ENCODE results near the gene GPRIN3.

GPRIN3 gene

GRCh38 chr4:89307446-89308160 is at the start of gene GPRIN3:
TSS of gene GPRIN3 (minus strand) at chr4:89307800. CDS start at chr4:89250110, 57,690 bp downstream.
- Mint-ChIP-seq H3K27ac (ENCODE audit: low read depth) (peak within 1 kb of the TSS; percentile 100), H3K36me3 (ENCODE audit: insufficient read depth) (peaks cover 10% of the 10 kb centered on the region)
- peak; percentile 57 to 59 for DNase-seq (ENCODE audit: low spot score in 2 of 2)

GRCh38 chr4:89357340-89357739 is 49.7 kb upstream of the GPRIN3 start:
- Mint-ChIP-seq H3K9me3 (no peaks in the 10 kb centered on the region), H3K4me1 (no peaks in the 10 kb centered on the region), H3K4me3 (no peak overlapping the region), H3K27me3 (peaks cover 10% of the 10 kb centered on the region), H3K27ac (ENCODE audit: low read depth) (no peak overlapping the region), H3K36me3 (ENCODE audit: insufficient read depth) (no peaks in the 10 kb centered on the region)
- DNase-seq (ENCODE audit: low spot score in 2 of 2), result no peak
- no peak for ATAC-seq (replicated peaks; ENCODE audit: extremely low read depth, poor library complexity, severe bottlenecking)

More at GRCh38 chr4:89307446-89308160, at the start of gene GPRIN3:
- H3K4me1 Mint-ChIP-seq, result peaks cover 49% of the 10 kb centered on the region
- ATAC-seq (replicated peaks; ENCODE audit: extremely low read depth, poor library complexity, severe bottlenecking), result peak; percentile 55
- H3K4me3 Mint-ChIP-seq, result peak within 1 kb of the TSS; percentile 89
- H3K9me3 Mint-ChIP-seq, result no peaks in the 10 kb centered on the region
- H3K27me3 Mint-ChIP-seq, result no peaks in the 10 kb centered on the region

DNA sequence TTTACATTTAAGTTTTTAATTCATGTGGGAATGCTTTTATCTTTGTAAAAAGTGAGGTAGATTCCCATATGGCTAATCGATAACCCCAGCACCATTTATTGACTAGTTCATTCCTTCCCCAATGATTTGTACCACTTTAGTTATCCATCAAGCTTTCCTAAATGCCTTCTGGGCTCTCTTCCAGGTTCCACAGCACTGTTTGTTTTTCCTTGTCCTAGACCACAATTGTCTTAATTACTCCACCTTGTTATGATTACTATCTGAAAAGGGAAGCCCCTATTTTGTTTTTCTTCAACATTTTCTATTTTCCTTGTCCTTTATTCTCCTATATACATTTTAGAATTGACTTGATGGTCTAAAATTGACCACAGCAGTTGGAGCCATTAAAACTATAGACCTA is 48.5 kb upstream of the GPRIN3 start:
- Mint-ChIP-seq H3K4me3 (no peak overlapping the region), H3K27me3 (peaks cover 3% of the 10 kb centered on the region), H3K36me3 (ENCODE audit: insufficient read depth) (no peaks in the 10 kb centered on the region), H3K27ac (ENCODE audit: low read depth) (no peak overlapping the region), H3K9me3 (no peaks in the 10 kb centered on the region), H3K4me1 (no peaks in the 10 kb centered on the region)
- ATAC-seq (replicated peaks; ENCODE audit: extremely low read depth, poor library complexity, severe bottlenecking), result no peak
- no peak for DNase-seq (ENCODE audit: low spot score in 2 of 2)

DNA sequence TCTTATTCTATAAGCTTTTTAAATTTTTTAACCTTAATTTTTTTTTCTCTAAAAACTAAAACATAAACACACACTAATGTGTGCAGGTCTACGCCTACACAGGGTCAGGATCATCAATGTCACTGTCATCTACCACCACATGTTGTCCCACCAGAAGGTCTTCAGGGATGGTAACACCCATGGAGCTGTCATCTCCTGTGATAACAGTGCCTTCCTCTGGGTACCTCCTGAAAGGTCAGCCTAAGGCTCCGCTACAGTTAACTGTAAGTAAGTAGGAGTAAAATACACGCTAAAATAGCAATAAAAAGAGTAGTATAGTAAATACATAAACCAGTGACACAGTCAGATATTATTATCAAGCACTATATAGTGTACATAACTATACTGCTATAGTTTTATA is 45.9 kb upstream of the GPRIN3 start:
- Mint-ChIP-seq H3K4me1 (no peaks in the 10 kb centered on the region), H3K36me3 (ENCODE audit: insufficient read depth) (peaks cover 2% of the 10 kb centered on the region), H3K27me3 (no peaks in the 10 kb centered on the region), H3K4me3 (no peak overlapping the region), H3K27ac (ENCODE audit: low read depth) (no peak overlapping the region), H3K9me3 (no peaks in the 10 kb centered on the region)
- ATAC-seq (replicated peaks; ENCODE audit: extremely low read depth, poor library complexity, severe bottlenecking) (no peak), DNase-seq (ENCODE audit: low spot score in 2 of 2) (no peak)

DNA sequence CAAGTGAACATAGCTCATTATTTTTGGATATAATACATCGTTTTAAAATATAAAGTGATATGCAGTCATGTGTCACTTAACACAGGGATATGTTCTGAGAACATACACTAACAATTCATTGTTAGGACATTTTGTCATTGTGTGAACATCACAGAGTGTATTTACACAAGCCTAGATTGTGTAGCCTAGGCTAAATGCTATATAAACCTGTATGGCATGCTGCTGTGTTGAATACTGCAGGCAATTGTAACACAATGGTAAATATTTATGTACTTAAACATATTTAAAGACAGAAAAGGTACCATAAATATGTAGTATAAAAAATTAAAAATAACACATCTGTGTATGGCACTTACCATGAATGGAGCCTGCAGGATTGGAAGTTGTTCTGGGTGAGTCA is 44.9 kb upstream of the GPRIN3 start:
- no peak for DNase-seq (ENCODE audit: low spot score in 2 of 2)
- no peaks in the 10 kb centered on the region for H3K27me3 Mint-ChIP-seq
- no peaks in the 10 kb centered on the region for H3K4me1 Mint-ChIP-seq
- peaks cover 2% of the 10 kb centered on the region for H3K36me3 Mint-ChIP-seq (ENCODE audit: insufficient read depth)
- H3K27ac Mint-ChIP-seq (ENCODE audit: low read depth), result no peak overlapping the region
- no peak overlapping the region for H3K4me3 Mint-ChIP-seq
- no peak for ATAC-seq (replicated peaks; ENCODE audit: extremely low read depth, poor library complexity, severe bottlenecking)
- peaks cover 4% of the 10 kb centered on the region for H3K9me3 Mint-ChIP-seq

DNA sequence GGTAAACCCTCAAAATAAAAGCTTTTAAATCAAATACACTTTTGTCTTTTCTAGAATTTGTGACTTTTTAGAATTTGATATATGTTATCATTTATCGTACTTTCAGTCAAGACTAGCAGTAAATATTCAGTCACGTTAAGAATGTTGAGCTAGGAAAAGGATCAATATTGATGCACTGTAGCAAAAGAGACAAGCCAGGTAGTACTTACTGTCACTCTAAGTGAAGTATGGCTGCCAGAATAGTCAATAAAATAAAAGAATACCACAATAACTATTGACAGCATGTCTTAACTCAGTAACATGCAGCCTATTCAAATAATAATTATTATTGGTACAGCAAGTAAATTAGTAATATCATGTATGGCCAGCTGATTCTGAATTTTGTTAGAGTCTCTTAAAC is 43.6 kb upstream of the GPRIN3 start:
- H3K9me3 Mint-ChIP-seq, result peaks cover 11% of the 10 kb centered on the region
- no peaks in the 10 kb centered on the region for H3K4me1 Mint-ChIP-seq
- peaks cover 3% of the 10 kb centered on the region for H3K36me3 Mint-ChIP-seq (ENCODE audit: insufficient read depth)
- no peak overlapping the region for H3K4me3 Mint-ChIP-seq
- H3K27ac Mint-ChIP-seq (ENCODE audit: low read depth), result no peak overlapping the region
- DNase-seq (ENCODE audit: low spot score in 2 of 2) (no peak), ATAC-seq (replicated peaks; ENCODE audit: extremely low read depth, poor library complexity, severe bottlenecking) (no peak)
- H3K27me3 Mint-ChIP-seq, result no peaks in the 10 kb centered on the region

DNA sequence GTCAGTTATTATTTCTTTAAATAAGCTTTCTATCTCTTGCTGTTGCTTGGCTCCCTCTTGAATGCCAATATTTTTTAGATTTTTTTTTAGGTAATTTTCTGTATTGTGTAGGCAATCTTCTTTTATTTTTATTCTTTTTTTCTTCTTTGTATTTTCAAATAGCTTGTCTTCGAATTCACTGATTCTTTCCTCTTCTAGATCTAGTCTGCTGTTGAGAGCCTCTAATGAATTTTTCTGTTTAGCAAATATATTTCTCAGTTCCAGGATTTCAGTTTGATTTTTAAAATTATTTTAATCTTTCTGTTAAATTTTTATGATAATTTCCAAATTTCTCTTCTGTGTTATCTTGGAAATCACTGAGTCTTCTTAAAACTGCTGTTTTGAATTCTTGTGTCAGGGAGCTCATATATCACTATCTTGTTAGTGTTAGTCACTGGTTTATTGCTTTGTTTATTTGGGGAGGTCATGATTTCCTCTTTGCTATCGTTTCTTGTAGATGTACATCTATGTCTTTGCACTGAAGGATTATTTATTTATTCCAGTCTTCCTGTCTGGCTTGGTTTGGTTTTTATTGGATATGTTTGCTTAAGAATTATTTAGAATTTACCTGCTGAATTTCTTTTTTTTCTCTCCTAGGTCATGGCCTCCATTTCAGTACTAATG is 39.9 kb upstream of the GPRIN3 start:
- no peaks in the 10 kb centered on the region for H3K4me1 Mint-ChIP-seq
- H3K4me3 Mint-ChIP-seq, result no peak overlapping the region
- no peaks in the 10 kb centered on the region for H3K27me3 Mint-ChIP-seq
- peaks cover 3% of the 10 kb centered on the region for H3K36me3 Mint-ChIP-seq (ENCODE audit: insufficient read depth)
- no peak overlapping the region for H3K27ac Mint-ChIP-seq (ENCODE audit: low read depth)
- no peak for DNase-seq (ENCODE audit: low spot score in 2 of 2)
- peaks cover 11% of the 10 kb centered on the region for H3K9me3 Mint-ChIP-seq
- no peak for ATAC-seq (replicated peaks; ENCODE audit: extremely low read depth, poor library complexity, severe bottlenecking)

GRCh38 chr4:89344571-89344970 is 37.0 kb upstream of the GPRIN3 start:
- Mint-ChIP-seq H3K9me3 (peaks cover 11% of the 10 kb centered on the region), H3K4me1 (no peaks in the 10 kb centered on the region), H3K27ac (ENCODE audit: low read depth) (no peak overlapping the region), H3K4me3 (no peak overlapping the region), H3K27me3 (no peaks in the 10 kb centered on the region), H3K36me3 (ENCODE audit: insufficient read depth) (peaks cover 4% of the 10 kb centered on the region)
- no peak for ATAC-seq (replicated peaks; ENCODE audit: extremely low read depth, poor library complexity, severe bottlenecking)
- no peak for DNase-seq (ENCODE audit: low spot score in 2 of 2)

- Mint-ChIP-seq H3K27ac (ENCODE audit: low read depth) (no peak overlapping the region), H3K4me1 (no peaks in the 10 kb centered on the region), H3K36me3 (ENCODE audit: insufficient read depth) (peaks cover 2% of the 10 kb centered on the region), H3K4me3 (no peak overlapping the region), H3K27me3 (no peaks in the 10 kb centered on the region), H3K9me3 (no peaks in the 10 kb centered on the region)
- no peak for DNase-seq (ENCODE audit: low spot score in 2 of 2)
- no peak for ATAC-seq (replicated peaks; ENCODE audit: extremely low read depth, poor library complexity, severe bottlenecking)
Observed at GRCh38 chr4:89338206-89338605, 30.6 kb upstream of the GPRIN3 start.

GRCh38 chr4:89337681-89338080 is 30.1 kb upstream of the GPRIN3 start:
- H3K27me3 Mint-ChIP-seq, result no peaks in the 10 kb centered on the region
- no peak for DNase-seq (ENCODE audit: low spot score in 2 of 2)
- no peak for ATAC-seq (replicated peaks; ENCODE audit: extremely low read depth, poor library complexity, severe bottlenecking)
- H3K36me3 Mint-ChIP-seq (ENCODE audit: insufficient read depth), result peaks cover 2% of the 10 kb centered on the region
- H3K4me3 Mint-ChIP-seq, result no peak overlapping the region
- no peaks in the 10 kb centered on the region for H3K4me1 Mint-ChIP-seq
- no peak overlapping the region for H3K27ac Mint-ChIP-seq (ENCODE audit: low read depth)
- H3K9me3 Mint-ChIP-seq, result no peaks in the 10 kb centered on the region

- no peaks in the 10 kb centered on the region for H3K9me3 Mint-ChIP-seq
- no peaks in the 10 kb centered on the region for H3K27me3 Mint-ChIP-seq
- no peak overlapping the region for H3K27ac Mint-ChIP-seq (ENCODE audit: low read depth)
- DNase-seq (ENCODE audit: low spot score in 2 of 2), result no peak
- no peaks in the 10 kb centered on the region for H3K4me1 Mint-ChIP-seq
- H3K4me3 Mint-ChIP-seq, result no peak overlapping the region
- no peak for ATAC-seq (replicated peaks; ENCODE audit: extremely low read depth, poor library complexity, severe bottlenecking)
- peaks cover 2% of the 10 kb centered on the region for H3K36me3 Mint-ChIP-seq (ENCODE audit: insufficient read depth)
Observed at GRCh38 chr4:89336818-89337420, 29.3 kb upstream of the GPRIN3 start.

DNA sequence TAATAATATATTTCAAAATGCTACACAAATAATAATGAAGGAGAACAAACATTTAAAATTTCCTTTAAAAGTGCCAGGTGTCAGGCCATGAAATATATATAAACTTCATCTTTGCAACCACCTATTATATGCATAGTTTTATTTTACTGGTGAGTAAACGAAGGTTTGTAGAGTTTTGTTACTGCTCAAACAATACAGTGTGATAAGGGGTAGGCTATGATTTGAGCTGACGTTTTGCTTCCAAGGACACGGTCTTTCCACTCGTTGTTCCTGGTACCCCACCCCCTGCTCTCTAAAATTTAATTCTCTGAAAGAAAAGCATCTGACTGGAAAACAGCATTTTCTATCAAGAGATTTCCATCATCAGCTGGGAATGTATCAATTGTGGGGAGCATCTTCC is 27.2 kb upstream of the GPRIN3 start:
- Mint-ChIP-seq H3K4me3 (no peak overlapping the region), H3K36me3 (ENCODE audit: insufficient read depth) (no peaks in the 10 kb centered on the region), H3K27me3 (no peaks in the 10 kb centered on the region), H3K9me3 (no peaks in the 10 kb centered on the region), H3K4me1 (no peaks in the 10 kb centered on the region), H3K27ac (ENCODE audit: low read depth) (no peak overlapping the region)
- no peak for DNase-seq (ENCODE audit: low spot score in 2 of 2)
- ATAC-seq (replicated peaks; ENCODE audit: extremely low read depth, poor library complexity, severe bottlenecking), result no peak

DNA sequence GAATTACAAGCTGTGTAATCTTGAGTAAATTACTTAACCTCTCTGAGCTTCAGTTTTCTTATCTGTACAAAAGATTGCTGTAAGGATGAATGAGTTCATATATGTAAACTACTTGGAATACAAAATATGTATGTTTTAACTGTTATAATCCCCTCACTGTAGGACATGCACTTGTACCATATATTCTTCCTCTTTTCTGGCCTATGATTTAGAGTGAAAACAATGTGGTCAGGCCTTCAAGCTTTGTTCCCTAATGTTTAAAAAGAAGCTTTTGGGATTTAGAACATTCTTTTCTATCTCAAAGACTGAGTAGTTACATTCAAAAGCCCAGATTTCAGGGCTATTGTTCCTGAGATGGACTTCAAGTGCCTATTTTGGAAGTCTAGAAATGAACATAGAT is 26.7 kb upstream of the GPRIN3 start:
- H3K4me3 Mint-ChIP-seq, result no peak overlapping the region
- no peak for DNase-seq (ENCODE audit: low spot score in 2 of 2)
- ATAC-seq (replicated peaks; ENCODE audit: extremely low read depth, poor library complexity, severe bottlenecking), result no peak
- H3K27ac Mint-ChIP-seq (ENCODE audit: low read depth), result no peak overlapping the region
- no peaks in the 10 kb centered on the region for H3K36me3 Mint-ChIP-seq (ENCODE audit: insufficient read depth)
- H3K4me1 Mint-ChIP-seq, result no peaks in the 10 kb centered on the region
- H3K27me3 Mint-ChIP-seq, result no peaks in the 10 kb centered on the region
- no peaks in the 10 kb centered on the region for H3K9me3 Mint-ChIP-seq
